GM21360 (cell line): ENCODE measurements around the gene SAMD13.

ENCODE experiments used
- ATAC-seq: cut with Tn5 transposase; IDR thresholded peaks from one replicate; pipeline ENCODE4 v1.9.1; 2021; ENCODE audit warnings: mild to moderate bottlenecking, moderate library complexity; ENCODE audit not compliant: unreplicated experiment

The SAMD13 gene

DNA sequence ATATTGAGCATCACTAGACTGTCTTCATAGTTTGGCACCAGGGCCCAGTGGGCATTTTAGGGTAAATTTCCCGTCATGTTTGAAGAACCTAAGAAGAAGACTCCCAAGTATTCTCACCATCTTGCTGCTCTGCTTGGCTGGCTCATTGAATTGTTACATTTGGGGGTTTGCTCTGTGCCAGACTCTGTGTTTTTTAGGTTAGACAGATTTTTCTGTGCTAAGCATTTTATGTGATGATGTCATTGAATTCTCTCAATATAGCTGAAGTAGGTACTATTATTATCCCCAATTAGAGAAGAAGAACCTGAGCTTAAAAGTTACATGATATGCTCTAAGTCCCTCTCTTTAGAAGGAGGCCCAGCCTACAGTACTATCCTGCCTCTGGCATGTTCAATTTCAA, 68.8 kb downstream of the SAMD13 start:
- ATAC-seq: no peak

DNA sequence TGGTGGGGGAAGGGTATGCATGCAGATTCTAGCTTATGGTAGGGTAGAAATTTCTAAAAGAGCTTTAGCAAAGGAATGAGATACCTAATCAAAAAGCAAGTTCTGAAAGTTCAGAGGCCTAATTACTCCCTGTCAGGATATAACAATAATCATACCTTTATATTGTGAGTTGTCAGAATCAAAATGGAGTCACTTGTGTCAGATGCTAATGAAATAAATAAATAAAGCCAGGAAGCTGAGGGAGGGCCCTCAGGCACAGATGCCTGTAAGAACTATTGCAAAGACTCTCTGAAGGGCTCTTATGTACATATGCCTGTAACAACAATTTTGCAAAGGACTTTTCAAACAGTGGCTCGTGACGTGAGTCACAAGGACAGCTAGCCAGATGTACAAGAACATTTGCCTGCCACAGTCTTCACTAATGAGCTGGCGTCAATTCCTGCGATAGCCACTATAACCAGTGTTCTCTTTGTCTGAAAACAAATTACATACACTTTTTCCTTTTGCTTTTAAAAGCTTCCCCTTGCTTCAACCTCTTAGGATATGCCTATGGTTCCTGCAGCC, 69.4 kb downstream of the SAMD13 start:
- ATAC-seq: no peak

DNA sequence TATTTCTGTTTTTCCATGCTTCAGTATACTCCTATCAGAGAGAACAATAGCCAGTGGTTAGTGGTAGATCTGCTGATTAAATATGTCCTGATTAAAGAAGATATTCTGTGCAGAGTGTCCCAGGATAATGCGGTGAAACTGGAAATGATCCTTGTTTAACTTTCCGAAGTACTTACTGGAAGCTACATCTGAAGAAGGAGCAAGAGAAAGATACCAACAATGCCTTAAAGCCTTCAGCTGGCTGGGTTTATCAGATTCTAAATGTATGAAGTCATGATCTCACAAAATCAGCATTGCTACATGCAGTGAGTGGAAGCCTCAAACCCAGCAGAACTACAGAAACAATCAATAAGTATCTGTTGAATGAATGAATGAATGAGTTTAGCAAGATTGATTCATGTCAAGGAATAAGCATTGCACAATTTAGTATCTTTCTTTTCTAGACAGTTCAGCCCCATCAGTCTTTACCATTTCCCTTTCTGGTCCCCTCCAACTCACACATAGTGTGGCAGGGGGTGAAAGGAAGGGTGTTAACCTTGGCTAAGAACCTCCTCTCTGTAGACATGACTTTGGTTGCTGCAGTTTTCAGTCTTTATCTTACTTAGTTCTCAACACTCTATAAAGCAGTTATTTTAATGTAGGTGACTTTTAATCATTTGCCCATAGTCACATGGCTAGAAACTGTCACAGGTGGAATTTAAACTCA, 72.1 kb downstream of the SAMD13 start:
- ATAC-seq: no peak

DNA sequence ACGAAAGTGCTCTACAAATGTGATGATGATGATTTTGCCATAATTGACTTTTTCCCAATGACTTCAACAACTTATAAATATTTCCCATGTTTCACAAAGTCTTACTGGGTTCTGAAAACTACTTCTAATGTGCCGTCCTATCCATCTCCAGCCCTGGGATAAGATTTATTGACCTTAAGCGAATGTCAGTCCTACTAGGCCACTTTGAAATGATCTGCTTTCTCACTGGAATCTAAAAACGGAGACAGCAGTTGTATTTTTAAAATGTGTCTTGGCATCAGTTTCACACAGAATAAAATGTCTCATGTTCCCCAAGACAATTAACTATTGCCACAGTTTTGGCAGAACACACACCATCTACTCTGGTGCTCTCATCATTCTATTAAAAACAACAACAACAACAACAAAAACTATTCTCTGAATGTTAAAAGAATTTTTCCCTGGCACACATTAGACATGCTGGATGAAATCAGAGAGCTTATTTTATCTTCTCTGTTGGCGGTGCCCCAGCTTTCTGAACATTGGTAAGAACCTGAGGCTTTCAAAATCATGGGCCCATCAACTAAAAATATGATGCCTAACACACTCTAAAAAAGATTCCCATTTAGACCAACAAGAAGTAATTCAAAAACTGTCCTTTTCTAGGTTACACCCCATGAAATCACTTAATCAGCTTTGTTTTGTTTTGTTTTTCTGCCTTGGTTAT, 73.6 kb downstream of the SAMD13 start:
- ATAC-seq: no peak

- no peak for ATAC-seq
Observed at GRCh38 chr1:84376000-84376910, 74.7 kb downstream of the SAMD13 start.

DNA sequence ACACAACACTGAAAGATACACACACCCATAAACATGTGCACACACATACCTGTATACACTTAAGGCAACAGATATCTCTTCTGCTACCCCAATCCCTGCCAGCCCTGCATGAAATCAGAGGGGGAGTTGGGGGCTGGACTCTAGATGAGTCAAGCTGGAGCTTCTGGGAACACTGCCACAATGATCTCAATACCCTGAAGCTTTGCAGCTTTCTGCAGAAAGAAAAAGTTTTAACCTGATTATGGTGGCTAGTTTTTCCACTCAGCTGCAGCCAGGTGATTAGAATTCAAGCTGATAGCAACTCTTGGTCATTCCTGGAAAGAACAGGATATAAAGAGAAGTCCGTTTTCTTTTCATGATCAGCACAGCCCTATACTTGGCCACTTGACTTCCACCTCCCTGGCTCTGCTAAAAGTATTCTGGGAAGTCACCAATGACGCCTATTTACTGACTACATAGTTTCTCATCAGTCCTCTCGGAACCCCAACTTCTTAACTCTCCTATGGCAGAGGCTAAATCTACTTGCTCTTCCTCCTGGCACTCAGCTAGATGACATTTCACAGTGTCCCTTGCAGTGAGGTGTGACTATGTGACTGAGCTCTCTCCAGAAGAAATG, 76.1 kb downstream of the SAMD13 start:
- no peak for ATAC-seq

GRCh38 chr1:84379138-84379916, 77.8 kb downstream of the SAMD13 start:
- ATAC-seq: no peak

DNA sequence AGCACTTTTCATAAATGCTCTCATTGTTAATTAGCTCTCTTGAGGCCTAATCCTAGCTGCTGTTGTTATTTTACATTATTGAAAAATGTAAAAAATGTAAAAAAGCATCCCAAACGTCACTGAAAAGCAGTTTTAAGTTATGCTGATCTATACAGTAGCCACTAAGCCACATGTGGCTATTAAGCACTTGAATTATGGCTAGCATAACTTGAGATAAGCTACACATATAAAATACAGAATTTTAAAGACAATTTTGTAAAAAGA, 78.3 kb downstream of the SAMD13 start:
- ATAC-seq: no peak

GRCh38 chr1:84382127-84382526, 80.6 kb downstream of the SAMD13 start:
- no peak for ATAC-seq

DNA sequence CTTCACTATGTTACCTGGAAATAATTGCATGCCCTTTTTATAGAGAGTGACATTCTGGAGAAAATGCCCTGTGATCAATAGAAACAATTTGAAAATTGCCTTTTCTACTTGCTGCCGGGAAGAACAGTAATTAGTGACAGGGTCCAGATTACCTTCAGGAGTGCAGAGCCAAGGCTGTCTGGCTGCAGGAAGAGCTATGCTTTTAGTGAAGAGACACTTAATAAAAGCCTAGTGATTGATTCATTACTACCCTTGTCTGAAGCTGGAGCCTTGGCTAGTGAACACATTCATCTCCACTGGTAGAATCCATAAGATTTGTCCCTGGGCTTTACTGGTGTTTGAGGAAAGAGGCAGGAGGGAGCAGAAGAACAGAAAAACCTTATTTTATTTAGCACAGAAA, 83.8 kb downstream of the SAMD13 start:
- no peak for ATAC-seq

DNA sequence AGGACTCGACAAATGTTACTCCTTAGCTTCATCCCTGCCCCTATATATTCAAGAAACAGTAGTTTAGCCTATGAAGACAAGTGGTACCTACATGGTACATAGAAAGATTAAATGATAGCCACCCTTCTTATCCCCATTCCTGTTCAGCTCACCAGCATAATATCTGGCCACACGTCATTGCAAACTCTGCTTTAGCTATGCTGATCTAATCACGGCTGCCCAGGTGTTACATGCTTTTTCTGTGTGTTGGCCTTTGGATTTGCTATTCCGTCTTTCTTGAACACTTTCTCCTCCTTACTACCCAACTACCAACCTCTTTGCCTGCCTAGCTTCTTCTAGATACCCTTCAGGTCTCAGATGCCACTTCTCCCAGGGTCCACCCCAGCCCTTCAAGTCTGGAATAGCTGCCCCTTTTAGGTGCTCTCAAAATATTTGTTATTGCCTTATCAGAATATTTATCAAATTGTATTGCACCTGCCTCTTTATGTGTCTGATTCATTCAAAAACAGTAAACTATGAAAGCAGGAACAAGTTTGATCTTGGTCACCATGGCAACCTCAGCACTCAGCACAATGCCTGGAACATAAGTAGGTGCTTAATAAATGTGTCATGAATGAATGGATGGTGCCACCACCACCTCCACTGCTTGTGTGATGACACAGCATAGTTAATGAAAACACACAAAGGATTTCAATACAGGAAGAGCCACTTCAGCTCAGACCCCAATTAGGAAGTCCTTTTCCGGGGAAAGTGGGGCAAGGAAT, 85.4 kb downstream of the SAMD13 start:
- no peak for ATAC-seq

DNA sequence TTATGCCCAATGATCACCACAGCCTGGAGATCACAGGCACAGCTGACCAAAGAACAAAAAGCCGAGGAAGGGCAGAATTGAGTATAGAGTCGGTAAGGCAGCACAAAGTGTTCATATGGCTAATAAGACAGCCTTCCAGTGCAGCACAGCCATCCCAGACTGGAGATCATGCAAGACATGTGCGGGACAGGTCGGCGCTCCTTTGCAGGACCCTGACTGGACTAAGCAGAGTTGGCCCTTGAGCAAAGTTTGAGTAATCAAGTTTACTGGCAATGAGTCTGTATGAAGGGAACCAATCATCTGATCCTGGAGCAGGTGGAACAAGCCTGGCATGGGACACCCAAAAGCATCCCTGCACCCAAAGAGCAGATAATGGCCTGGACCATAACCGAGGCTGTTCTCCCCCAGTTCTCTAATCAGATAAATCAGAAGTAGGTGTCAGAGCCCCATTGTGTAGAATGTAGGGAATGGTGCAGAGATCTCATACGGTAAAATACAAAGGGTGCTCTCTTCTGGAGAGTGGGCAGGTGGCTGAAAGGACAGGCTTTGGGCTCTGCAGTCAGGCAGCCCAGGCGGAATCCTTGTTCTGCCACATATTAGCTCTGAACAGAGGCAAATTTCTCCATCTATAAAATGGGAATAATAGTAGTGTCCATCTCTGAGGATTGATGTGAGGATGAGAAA, 86.1 kb downstream of the SAMD13 start:
- no peak for ATAC-seq

GRCh38 chr1:84390226-84390625, 88.7 kb downstream of the SAMD13 start:
- ATAC-seq: no peak

- no peak for ATAC-seq
Observed at GRCh38 chr1:84398175-84399155, 97.0 kb downstream of the SAMD13 start, which contains the start of gene DNASE2B. Gene DNASE2B (plus strand): TSS chr1:84398484. CDS start chr1:84398565, 81 bp downstream.
